Medulla oblongata (tissue), 1 donor: ENCODE results near the gene SIN3B.
A peak's percentile ranks its signal among the peaks of the same experiment; 100 is the strongest.

Source experiments
- DNase-seq: peaks from one replicate; pipeline ENCODE4 v3.0.0-alpha.2; 2015; ENCODE audit errors: extremely low spot score

Gene SIN3B

GRCh38 chr19:16824658-16825311, 4.4 kb upstream of the SIN3B start:
- DNase-seq: no peak

GRCh38 chr19:16825312-16826052, 3.7 kb upstream of the SIN3B start:
- DNase-seq: peak; percentile 56

GRCh38 chr19:16829822-16830289, 658 bp downstream of the SIN3B start:
- DNase-seq: no peak

- DNase-seq: no peak
Measured at GRCh38 chr19:16830679-16831078, 1.5 kb downstream of the SIN3B start.

GRCh38 chr19:16831531-16831930, 2.3 kb downstream of the SIN3B start:
- DNase-seq: no peak

- no peak for DNase-seq
Measured at GRCh38 chr19:16834747-16835146, 5.5 kb downstream of the SIN3B start.

- peak; percentile 26 for DNase-seq
Measured at GRCh38 chr19:16836115-16837034, 7.2 kb downstream of the SIN3B start.

- no peak for DNase-seq
Measured at GRCh38 chr19:16837035-16837362, 7.8 kb downstream of the SIN3B start.

GRCh38 chr19:16841391-16841926, 12.3 kb downstream of the SIN3B start:
- DNase-seq: no peak

- no peak for DNase-seq
Measured at GRCh38 chr19:16846901-16847300, 17.7 kb downstream of the SIN3B start.

- DNase-seq: no peak
Measured at GRCh38 chr19:16847430-16847829, 18.2 kb downstream of the SIN3B start.

GRCh38 chr19:16849168-16849567, 20.0 kb downstream of the SIN3B start:
- DNase-seq: no peak

GRCh38 chr19:16850133-16850532, 20.9 kb downstream of the SIN3B start:
- DNase-seq: no peak

- DNase-seq: no peak
Measured at GRCh38 chr19:16851031-16851712, 22.0 kb downstream of the SIN3B start.

- DNase-seq: no peak
Measured at GRCh38 chr19:16853066-16853465, 23.9 kb downstream of the SIN3B start.

- DNase-seq: no peak
Measured at GRCh38 chr19:16856091-16856490, 26.9 kb downstream of the SIN3B start.

GRCh38 chr19:16859626-16860025, 30.4 kb downstream of the SIN3B start:
- no peak for DNase-seq

- no peak for DNase-seq
Measured at GRCh38 chr19:16860118-16860517, 30.9 kb downstream of the SIN3B start.

GRCh38 chr19:16861011-16861410, 31.8 kb downstream of the SIN3B start:
- no peak for DNase-seq

GRCh38 chr19:16861834-16862233, 32.6 kb downstream of the SIN3B start:
- DNase-seq: no peak

GRCh38 chr19:16862826-16863415, 33.7 kb downstream of the SIN3B start:
- DNase-seq: peak; percentile 14
